Stimulated activated CD4-positive, alpha-beta T cell treated with anti-CD3 and anti-CD28 coated beads, Interleukin-1b, Interleukin-23, amount 100 ng/mL, for 48 hours (primary cell): ENCODE results near the gene CD72.
"Not testable (repeated sequence)": the region's sequence is repeated elsewhere in the genome, so short reads cannot be mapped to it uniquely, and the experiment has no call there.

Source experiments
- DNase-seq: peaks from one replicate; pipeline ENCODE4 v3.0.0-alpha.2; 2020

The CD72 gene

GRCh38 chr9:35649431-35650340, 31.5 kb upstream of the CD72 start:
- peak; percentile 36 for DNase-seq

- DNase-seq, result peak; percentile 89
Measured at GRCh38 chr9:35646533-35647265, 28.5 kb upstream of the CD72 start.

- DNase-seq, result no peak
Measured at GRCh38 chr9:35646153-35646532, 27.9 kb upstream of the CD72 start.

GRCh38 chr9:35645736-35646135, 27.5 kb upstream of the CD72 start:
- DNase-seq, result not testable (repeated sequence)

GRCh38 chr9:35643046-35643445, 24.8 kb upstream of the CD72 start:
- DNase-seq, result no peak

- DNase-seq, result not testable (repeated sequence)
Measured at GRCh38 chr9:35641478-35641877, 23.3 kb upstream of the CD72 start.

- DNase-seq, result not testable (repeated sequence)
Measured at GRCh38 chr9:35640431-35640830, 22.2 kb upstream of the CD72 start.

- no peak for DNase-seq
Measured at GRCh38 chr9:35639631-35640030, 21.4 kb upstream of the CD72 start.

- DNase-seq, result not testable (repeated sequence)
Measured at GRCh38 chr9:35639225-35639624, 21.0 kb upstream of the CD72 start.

- not testable (repeated sequence) for DNase-seq
Measured at GRCh38 chr9:35638751-35639150, 20.5 kb upstream of the CD72 start.

- DNase-seq, result not testable (repeated sequence)
Measured at GRCh38 chr9:35637427-35637955, 19.3 kb upstream of the CD72 start.

GRCh38 chr9:35636877-35637246, 18.6 kb upstream of the CD72 start:
- DNase-seq, result not testable (repeated sequence)

- no peak for DNase-seq
Measured at GRCh38 chr9:35636135-35636876, 18.1 kb upstream of the CD72 start.

GRCh38 chr9:35635730-35636129, 17.5 kb upstream of the CD72 start:
- no peak for DNase-seq

GRCh38 chr9:35629597-35629996, 11.4 kb upstream of the CD72 start:
- DNase-seq, result no peak

- no peak for DNase-seq
Measured at GRCh38 chr9:35628389-35628991, 10.3 kb upstream of the CD72 start.

GRCh38 chr9:35627575-35627974, 9.4 kb upstream of the CD72 start:
- DNase-seq, result no peak

- no peak for DNase-seq
Measured at GRCh38 chr9:35619800-35620158, 1.6 kb upstream of the CD72 start.

- peak; percentile 52 for DNase-seq
Measured at GRCh38 chr9:35618854-35619799, 914 bp upstream of the CD72 start.

GRCh38 chr9:35617548-35617947, 665 bp downstream of the CD72 start:
- DNase-seq, result no peak

- DNase-seq, result peak; percentile 61
Measured at GRCh38 chr9:35616681-35617459, 1.3 kb downstream of the CD72 start.
